GM18498 (cell line): ENCODE results near the gene UGT1A4.
"Not testable (repeated sequence)": the region's sequence is repeated elsewhere in the genome, so short reads cannot be mapped to it uniquely, and the experiment has no call there.

Experiments
- ATAC-seq: cut with Tn5 transposase; IDR thresholded peaks from one replicate; pipeline ENCODE4 v1.9.1; 2021; ENCODE audit warnings: mild to moderate bottlenecking, moderate library complexity; ENCODE audit not compliant: unreplicated experiment

UGT1A4 gene

DNA sequence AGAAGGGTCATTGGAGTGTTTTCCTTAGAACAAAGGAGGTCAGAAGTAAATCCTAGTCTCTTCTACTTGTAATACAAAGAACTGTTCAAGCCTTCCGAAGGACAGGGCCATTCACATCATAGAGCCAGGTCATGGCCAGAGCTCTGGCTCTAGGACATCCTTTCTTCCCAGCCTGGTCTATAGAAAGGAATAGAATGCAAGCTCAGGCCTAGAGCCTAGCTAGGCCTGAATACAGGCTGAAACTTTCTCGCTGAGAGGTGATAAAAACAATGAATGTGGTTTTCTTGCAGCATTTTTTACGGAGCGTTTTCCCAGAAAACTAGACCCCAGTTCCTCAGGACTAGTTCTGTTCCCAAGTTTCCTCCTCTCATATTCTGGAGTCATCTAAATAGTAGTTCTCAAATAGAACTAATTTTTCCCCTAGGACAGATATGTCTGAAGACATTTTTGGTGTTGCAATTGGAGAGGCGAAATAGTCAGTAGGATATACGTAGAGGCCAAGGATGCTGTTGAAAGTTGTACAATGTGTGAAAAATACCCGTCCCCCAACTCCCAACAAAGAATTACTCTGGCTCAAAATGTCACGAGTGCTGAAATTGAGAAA, 19.0 kb upstream of the UGT1A4 start:
- no peak for ATAC-seq

DNA sequence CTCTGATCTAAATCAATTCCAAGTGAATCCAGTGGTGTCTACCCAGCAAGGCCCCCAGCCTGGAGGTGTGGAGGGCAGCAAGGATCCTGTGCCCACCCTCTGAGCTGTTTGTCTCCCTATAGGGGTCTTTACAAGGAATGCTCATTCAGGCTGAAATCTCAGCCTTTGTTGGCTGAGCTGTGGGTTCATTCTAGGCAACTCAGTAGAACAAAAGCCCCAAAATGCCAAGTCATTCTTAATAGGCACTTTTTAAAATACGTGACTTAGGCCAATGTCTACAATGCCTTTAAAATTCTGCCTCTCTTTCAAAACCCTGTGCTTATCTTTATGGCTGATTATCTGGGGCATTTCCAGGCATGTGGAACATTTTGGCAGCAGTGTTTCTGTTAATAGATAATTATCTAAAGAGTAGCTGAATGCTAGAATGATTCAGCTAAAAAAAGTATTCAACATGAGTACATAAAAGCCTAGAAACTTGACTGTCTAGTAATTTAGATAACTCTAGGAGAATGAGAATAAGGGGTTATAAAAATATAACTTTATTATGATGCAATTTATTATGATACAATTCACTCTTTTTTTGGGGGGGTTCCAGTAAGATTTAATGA, 18.4 kb upstream of the UGT1A4 start:
- no peak for ATAC-seq

DNA sequence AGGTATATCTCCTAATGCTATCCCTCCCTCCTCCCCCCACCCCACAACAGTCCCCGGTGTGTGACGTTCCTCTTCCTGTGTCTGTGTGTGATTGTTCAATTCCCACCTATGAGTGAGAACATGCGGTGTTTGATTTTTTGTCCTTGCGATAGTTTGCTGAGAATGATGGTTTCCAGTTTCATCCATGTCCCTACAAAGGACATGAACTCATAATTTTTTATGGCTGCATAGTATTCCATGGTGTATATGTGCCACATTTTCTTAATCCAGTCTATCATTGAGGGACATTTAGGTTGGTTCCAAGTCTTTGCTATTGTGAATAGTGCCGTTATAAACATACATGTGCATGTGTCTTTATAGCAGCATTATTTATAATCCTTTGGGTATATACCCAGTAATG, 17.7 kb upstream of the UGT1A4 start:
- ATAC-seq, result not testable (repeated sequence)

DNA sequence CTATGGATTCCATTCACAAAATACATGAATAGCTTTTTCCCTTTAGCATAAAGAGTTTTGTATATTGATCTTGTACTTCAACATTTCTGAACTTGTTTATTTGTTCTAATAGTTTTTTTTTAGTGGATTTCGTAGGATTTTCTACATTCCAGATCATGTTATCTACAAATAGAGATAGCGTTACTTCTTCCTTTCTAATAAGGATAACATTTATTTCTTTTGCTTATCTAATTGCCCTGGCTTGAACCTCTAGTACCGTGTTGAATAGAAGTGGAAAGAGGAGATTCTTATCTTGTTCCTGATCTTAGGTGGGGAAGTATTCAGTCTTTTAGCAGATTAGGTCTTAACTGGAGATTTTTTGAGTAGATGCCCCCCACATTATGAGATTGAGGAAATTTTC, 16.3 kb upstream of the UGT1A4 start:
- ATAC-seq, result no peak

DNA sequence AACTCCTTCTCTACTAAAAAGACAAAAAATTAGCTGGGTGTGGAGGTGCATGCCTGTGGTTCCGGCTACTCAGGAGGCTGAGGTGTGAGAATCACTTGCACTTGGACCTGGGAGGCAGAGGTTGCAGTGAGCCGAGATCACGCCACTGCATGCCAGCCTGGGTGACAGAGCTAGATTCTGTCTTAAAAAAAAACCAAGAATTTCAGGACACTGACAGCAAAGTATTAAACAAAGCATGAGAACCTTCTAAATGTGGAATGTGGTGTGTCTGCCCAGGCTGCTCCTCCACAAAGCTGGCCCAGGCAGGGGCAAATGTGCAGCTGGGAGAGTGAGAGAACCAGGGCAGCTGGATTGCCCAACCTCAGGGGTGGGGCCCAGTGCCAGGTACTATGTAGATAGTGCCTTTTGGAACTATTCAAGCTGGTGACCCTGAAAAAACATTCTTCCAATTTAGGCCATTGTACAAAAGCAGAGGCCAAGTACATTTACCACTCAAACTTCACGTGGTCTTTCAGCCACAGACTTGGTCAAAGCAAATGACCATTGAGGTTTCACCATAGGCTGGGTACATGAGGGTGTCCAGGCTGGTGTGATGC, 12.5 kb upstream of the UGT1A4 start:
- no peak for ATAC-seq

DNA sequence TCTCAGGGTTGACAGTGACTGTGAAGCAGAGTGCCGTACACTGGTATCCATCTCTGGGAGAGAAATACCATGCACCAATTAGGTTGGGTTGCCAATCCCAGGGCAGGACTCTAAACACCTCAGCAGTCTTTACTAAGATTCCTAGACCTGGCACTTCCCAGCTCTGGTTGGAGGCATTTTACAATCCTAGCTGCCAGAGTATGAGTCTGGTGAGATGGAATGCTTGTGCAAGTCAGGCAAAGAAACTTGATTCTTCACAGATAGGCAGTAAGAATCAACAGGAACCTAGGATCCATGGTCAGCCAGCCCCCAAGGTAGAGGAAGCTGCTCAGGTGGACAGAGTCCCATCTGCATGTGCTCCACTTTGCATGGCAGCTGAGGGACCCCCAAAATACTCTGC, 11.8 kb upstream of the UGT1A4 start:
- ATAC-seq, result no peak

DNA sequence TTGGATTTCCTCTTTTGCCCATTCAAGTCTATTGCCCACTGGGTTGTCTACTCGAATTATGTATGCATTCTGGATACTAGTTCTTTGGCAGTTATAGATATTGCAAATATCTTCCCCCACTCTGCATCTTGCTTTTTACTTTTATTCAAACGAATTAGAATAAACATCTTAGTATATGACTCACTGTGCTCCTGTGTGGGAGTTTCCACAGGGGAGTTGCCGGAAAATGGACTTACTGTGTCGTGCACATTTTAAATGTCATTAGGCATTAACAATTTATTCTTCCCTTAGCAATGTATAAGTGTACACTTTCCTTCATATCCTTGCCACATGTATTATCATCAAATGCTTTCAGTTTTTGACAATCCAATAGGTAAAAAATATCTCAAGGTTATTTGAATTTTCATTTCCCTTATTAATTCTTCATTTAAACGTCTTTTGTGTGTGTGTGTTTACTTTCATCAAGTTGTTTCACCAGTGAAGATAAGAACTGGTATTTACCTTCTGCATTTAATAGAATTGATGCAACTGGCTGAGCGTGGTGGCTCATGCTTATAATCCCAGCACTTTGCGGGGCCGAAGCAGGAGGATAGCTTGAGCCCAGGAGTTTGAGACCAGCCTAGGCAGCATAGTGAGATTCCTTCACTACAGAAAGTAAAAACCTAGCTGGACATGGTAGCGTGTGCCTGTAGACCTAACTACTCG, 10.4 kb upstream of the UGT1A4 start:
- ATAC-seq, result no peak

DNA sequence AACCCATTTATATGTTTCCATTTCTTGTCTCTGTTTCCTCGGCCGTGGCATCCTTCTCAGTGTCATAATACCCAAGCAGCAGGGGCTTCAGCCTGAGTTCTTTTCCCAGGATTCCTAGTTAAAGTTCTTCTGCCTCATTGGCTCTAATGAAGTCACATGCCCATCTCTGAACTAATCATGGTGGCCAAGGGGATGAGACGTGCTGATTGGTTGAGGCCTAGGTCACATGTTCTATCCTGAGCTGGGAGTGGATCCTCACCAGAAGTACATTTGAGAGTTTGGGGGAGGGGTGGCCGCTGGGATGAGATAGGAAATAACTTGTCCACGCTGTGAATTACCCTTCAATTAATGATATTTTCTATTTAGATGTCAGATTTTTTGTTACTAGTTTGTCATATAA, 9.6 kb upstream of the UGT1A4 start:
- no peak for ATAC-seq

DNA sequence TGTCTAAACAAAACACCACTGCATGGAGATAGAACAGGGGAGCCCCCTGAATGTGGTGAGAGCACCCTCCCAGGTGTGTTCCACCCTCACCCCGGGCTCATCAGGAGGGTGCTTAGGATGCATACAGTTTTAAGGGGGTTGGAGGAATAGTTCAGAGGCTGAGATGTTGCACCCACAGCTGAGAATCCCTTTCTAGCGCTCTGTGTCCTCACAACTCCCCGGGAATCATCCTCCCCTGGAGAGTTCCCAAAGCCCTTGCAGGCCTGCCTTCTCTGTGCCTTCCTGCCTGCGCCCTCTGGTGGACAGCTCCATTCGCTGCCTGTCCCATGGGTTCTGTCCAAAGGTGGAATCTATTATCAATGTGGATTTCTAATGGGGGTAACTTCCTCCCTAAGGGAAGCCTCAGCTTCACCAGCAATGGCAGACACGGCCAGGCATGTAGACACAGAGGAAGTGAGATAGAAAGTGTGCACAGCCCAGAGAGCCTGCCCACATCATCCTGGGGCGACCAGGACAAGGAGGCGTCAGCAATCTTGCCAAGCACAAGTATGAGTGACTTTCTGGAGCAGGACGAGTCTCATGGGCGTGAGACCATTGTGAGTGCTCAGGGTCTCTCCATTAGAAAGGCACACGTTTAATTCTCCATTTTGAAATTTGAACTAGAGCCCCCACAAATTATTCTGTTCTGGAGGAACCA, 7.1 kb upstream of the UGT1A4 start:
- no peak for ATAC-seq

DNA sequence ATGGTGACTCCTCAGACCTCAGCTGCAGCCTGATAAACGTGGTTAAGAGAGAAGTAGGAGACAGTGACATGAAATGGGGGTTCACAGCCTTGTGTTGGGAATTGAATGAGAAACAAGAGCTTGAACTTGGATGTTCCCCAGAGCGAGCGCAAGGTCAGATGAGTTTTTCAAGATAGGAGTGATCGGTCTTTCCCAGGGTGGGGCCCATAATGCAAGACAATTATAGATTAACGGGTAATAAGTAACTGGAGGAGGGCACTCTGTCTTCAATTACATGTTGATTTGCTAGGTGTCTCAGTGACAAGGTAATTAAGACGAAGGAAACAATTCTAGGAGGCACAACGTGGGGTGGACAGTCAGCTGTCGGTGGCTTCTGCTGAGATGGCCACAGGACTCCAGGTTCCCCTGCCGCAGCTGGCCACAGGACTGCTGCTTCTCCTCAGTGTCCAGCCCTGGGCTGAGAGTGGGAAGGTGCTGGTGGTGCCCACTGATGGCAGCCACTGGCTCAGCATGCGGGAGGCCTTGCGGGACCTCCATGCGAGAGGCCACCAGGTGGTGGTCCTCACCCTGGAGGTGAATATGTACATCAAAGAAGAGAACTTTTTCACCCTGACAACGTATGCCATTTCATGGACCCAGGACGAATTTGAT, 5.8 kb upstream of the UGT1A4 start, which contains the start of gene UGT1A5:
Gene UGT1A5 (plus strand): TSS at position 297 of the 651 bp plus-strand sequence. CDS start 85 bp downstream, at position 382.
- no peak for ATAC-seq

DNA sequence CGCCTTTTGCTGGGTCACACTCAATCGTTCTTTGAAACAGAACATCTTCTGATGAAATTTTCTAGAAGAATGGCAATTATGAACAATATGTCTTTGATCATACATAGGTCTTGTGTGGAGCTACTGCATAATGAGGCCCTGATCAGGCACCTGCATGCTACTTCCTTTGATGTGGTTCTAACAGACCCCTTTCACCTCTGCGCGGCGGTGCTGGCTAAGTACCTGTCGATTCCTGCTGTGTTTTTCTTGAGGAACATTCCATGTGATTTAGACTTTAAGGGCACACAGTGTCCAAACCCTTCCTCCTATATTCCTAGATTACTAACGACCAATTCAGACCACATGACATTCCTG, 5.3 kb upstream of the UGT1A4 start:
- no peak for ATAC-seq

DNA sequence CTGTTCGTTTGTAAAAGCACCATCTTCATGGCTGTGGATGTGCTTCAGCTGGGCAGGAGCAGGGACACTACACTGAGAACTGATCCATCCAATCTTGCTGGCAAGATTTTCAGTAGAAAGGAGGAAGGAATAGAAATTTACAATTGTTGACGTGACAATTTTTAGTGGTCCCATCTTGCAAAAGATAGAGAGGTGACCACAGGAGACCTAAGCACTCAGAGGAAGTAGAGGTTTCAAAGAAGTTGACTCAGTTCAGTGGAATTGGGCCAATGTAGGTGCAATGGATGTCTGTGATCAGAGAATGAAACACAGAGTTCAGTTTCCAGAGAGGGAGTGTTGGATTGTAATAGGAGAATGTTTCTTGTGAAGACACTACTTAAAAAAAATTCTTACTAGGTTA, 4.4 kb upstream of the UGT1A4 start:
- ATAC-seq, result no peak

DNA sequence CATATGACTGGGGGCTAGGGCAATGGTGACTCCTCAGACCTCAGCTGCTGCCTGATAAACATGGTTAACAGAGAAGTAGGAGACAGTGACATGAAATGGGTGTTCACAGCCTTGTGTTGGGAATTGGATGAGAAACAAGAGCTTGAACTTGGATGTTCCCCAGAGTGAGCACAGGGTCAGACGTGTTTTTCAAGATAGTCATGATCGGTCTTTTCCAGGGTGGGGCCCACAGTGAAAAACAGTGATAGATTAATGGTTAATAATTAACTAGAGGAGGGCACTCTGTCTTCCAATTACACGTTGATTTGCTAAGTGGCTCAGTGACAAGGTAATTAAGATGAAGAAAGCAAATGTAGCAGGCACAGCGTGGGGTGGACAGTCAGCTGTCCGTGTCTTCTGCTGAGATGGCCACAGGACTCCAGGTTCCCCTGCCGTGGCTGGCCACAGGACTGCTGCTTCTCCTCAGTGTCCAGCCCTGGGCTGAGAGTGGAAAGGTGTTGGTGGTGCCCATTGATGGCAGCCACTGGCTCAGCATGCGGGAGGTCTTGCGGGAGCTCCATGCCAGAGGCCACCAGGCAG, 10.3 kb downstream of the UGT1A4 start, which contains the start of gene UGT1A3:
Gene UGT1A3 (plus strand): TSS at position 320 of the 579 bp plus-strand sequence. CDS start 85 bp downstream, at position 405.
- ATAC-seq, result no peak

DNA sequence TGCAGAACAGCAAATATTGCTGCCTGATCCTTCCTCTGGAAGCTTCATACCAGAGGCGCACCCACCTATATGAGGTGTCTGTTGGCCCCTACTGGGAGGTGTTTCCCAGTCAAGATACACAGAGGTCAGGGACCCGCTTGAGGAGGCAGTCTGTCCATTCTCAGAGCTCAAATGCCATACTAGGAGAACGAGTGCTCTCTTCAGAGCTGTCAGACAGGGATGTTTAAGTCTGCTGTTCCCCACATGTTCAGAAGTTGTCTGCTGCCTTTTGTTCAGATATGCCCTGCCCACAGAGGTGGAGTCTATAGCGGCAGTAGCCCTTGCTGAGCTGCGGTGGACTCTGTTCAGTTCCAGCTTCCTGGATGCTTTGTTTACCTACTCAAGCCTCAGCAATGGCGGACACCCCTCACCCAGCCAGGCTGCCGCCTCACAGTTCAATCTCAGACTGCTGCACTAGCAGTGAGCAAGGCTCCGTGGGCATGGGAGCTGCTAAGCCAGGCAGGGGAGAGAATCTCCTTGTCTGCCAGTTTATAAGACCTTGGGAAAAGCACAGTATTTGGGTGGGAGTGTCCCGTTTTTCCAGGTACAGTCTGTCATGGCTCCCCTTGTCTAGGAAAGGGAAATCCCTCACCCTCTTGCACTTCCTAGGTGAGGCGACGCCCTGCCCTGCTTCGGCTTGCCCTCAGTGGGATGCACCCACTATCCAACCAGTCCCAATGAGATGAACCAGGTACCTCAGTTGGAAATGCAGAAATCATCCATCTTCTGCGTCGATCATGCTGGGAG, 18.5 kb downstream of the UGT1A4 start:
- not testable (repeated sequence) for ATAC-seq

DNA sequence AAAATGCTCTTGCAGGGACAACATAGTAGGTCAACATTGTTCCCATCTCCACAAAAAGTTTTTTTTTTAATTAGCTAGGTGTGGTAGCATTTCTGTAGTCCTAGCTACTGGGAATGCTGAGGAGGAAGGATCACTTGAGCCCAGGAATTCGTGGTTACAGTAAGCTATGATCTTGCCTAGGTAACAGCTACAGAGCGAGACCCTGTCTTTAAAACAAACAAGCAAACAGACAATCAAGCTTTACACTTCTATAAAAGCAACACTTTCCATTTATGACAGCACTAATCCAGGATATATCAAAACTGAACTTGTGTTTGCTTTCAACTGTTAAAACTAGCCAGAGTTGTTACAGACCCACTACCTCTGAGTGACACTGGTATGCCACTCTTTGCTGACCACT, 22.3 kb downstream of the UGT1A4 start:
- ATAC-seq, result no peak

DNA sequence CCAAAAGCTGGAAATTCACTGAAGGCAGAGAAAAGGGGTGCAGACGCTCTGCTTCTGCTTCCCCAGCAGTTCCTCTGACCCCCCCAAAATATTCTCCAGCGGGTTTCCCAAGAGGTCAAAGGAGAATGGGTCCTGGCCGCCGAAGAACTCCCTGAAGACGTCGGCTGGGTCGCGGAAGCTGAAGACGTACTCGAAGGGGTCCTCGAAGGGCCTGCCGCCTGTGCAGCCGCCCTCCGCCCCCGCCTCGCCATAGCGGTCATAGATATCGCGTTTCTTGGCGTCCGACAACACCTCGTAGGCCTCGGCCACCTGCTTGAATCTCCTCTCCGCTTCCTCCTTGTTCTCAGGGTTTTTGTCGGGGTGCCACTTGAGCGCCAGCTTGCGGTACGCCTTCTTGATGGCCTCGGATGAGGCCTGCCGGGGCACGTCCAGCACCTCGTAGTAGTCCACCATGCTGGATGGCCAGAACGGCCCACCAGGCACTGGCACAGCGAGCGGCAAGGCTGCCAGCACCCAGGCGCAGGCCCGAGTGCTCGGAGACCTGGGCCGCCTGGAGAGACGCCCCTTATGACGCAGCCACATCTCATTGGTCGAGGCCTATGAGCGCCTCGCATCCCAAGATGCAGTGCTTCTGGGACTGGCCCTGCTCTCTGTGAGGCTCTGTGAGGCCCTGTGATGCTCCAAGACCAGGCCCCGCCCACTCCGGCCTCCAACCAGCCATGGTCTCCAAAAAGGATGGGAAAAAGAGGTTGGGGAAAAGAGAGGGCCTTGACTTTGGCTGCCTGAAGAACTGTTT, 25.1 kb downstream of the UGT1A4 start:
- no peak for ATAC-seq

DNA sequence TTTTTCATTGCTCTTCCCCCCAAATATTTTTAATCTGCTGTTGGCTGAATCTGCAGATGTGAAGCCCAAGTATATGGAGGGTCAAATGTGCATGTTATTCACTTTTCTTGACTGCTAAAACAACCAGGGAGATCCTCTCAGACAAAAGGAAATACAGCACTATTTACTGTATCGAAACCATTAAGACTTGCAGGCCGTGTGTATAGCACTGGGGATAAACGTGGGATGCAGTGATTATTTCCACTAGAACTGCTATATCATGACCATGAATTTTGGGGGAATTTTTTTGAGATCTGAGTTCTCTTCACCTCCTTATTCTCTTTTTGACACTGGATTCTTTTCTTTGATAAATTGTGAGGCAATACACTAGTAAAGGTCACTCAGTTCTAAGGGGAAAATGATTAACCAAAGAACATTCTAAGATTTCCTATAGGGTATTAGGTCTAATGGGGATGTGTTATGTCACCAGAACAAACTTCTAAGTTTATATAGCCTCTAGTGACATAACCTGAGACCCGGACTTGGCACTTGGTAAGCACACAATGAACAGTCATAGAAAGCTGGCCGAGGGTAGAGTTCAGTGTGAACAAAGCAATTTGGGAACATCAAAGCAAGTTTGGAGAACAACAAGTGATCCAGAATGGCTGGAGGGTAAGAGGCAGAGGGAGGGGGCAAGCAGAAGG, 26.7 kb downstream of the UGT1A4 start:
- no peak for ATAC-seq

DNA sequence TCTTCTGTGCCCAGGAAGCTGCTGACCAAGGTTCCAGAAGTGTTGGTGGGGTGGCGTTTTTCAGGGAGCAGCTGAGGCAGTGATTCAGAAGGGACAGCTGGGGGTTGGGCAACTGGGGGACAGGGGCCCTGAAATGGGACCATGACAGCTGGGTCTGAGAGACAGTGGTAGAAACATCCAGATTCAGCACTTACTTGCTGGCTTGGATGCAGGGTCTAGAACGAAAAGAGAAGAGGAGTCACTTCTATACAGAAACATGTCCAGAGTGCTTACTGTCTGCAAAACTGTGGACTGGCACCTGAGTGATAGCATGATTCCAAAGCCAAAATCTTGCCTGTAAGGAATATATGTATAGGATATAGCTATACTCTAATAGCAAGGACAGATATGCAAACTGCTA, 27.3 kb downstream of the UGT1A4 start:
- not testable (repeated sequence) for ATAC-seq
